Muscle layer of colon (tissue), 2 donors: Measurements from ENCODE around the gene MEAK7.

ENCODE experiments used
- H3K27ac ChIP-seq: one replicate; pipeline ENCODE4 v1.7.0; 2013; ENCODE audit warnings: low read depth, mild to moderate bottlenecking, low read length, moderate library complexity
- H3K27me3 ChIP-seq, 2 donors: one replicate each; pipeline ENCODE4 v1.7.0; 2013; ENCODE audit warnings: low read length in 2 of 2, mild to moderate bottlenecking in 2 of 2; ENCODE audit not compliant: insufficient read depth in 2 of 2, control insufficient read depth in 1 of 2
- H3K36me3 ChIP-seq: one replicate; pipeline ENCODE4 v1.7.0; 2013; ENCODE audit warnings: mild to moderate bottlenecking, low read length; ENCODE audit not compliant: insufficient read depth
- H3K4me1 ChIP-seq: one replicate; pipeline ENCODE4 v1.7.0; 2013; ENCODE audit warnings: mild to moderate bottlenecking, low read length; ENCODE audit not compliant: insufficient read depth
- H3K4me3 ChIP-seq, 2 donors: one replicate each; pipeline ENCODE4 v1.7.0; 2013; ENCODE audit warnings: low read length in 2 of 2, low read depth in 1 of 2, mild to moderate bottlenecking in 1 of 2, moderate library complexity in 1 of 2
- H3K9ac ChIP-seq: one replicate; pipeline ENCODE4 v1.7.0; 2013; ENCODE audit warnings: low read length
- H3K9me3 ChIP-seq: one replicate; pipeline ENCODE4 v1.7.0; 2013; ENCODE audit warnings: mild to moderate bottlenecking, low read length
- donor health status: abdominal sarcoma.
- donor health status: Adenocarcinoma of cecum.

Gene MEAK7

DNA sequence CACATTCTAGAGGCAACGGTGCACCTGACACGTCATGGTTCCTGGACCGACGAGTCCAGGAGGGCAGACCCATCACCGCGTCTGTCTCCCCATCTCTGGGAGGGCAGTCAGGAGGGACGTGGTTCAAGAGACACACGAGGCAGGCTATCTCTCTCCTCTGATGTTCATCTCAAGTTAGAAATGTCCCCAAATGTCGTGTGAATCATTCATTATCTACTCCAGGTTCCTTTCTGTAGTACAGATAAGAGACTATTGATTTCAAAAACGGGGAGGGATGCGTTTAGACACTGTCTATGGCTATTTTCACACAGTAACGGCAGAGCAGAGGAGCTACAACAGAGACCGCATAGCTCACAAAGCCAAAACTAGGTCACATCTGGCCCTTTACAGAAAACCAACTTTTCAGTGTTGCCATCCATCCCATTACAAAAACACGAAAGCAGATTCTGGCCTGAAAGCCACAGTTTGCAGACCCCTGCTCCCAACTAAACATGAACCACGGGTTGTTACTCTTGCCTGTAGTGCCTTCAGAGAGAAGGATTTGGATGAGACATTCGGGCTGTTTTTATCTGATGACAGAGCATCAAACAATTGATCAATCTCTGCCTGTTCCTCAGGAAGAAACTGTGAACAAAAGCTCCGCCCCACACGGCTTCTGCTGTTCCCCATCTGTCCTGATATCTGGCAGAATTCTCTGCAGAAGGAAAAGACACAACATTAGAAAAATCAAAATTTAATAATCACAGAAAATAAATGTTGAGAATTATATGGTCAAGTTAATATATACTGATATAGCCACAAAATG lies 6.8 kb downstream of the MEAK7 start:
- Histone ChIP-seq H3K9me3 (no peaks in the 10 kb centered on the region), H3K4me1 (no peaks in the 10 kb centered on the region), H3K9ac (no peak overlapping the region), H3K27ac (no peak overlapping the region), H3K4me3 (no peak overlapping the region), H3K36me3 (peaks cover 49% of the 10 kb centered on the region), H3K27me3 (no peaks in the 10 kb centered on the region)

DNA sequence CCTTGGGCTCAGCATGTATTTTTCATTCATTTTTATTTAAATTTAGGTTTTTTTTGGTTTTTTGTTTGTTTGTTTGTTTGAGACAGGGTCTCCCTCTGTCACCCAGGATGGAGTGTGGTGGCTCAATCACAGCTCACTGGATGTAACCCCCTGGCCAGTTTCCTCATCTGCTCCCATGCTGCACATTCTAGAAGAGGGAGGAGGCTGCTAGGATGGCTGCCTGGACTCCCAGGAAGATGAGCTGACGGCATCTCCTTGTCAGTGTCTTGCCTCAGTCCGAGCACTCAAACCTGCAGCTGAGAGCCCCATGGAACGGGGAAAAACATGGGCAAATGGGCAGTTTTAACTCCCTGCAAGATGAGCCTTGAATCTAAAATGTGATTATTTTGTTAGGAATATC lies 7.5 kb downstream of the MEAK7 start:
- Histone ChIP-seq H3K4me3 (no peak overlapping the region), H3K27ac (no peak overlapping the region), H3K9ac (no peak overlapping the region), H3K27me3 (no peaks in the 10 kb centered on the region), H3K4me1 (no peaks in the 10 kb centered on the region), H3K36me3 (peaks cover 49% of the 10 kb centered on the region), H3K9me3 (no peaks in the 10 kb centered on the region)

DNA sequence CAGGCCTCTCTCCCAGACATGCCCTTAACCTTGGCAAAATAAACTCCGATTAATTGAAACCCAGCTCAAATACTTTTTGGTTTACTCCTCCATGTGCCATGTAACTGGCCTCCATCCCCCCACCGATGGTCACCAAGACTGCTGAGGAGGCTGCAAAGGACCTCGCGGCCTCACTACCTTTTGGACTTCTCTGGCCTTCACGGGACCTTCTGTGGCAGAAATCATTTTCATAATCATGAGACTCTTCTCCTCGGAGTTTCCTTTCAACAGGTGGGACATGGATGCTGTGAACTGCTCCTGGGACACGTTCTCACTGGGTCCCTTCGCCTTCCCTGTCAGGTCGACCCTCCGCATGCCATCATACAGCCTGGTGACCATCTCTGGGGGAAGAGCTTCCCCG lies 9.0 kb downstream of the MEAK7 start:
- Histone ChIP-seq H3K4me3 (no peak overlapping the region), H3K4me1 (no peaks in the 10 kb centered on the region), H3K27ac (no peak overlapping the region), H3K27me3 (no peaks in the 10 kb centered on the region), H3K36me3 (peaks cover 47% of the 10 kb centered on the region), H3K9ac (no peak overlapping the region), H3K9me3 (no peaks in the 10 kb centered on the region)

DNA sequence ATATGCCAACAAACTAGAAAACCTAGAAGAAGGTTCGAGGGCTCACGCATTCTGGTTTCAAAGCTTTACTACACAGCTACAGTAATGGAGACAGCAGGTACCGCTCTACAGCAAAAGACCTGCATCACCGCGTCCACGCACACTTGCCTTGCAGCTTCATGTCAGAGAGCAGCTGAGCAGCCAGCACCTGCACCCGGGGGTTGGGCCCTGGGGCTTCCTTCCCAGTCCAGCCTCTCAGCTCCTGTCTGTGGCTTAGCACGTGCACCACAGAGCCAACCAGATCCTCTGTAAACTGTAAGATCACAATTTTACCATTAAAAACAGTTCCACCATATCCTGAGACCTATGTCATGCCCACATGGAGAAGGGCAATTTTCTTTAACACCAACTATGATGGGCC lies 15.3 kb downstream of the MEAK7 start:
- H3K4me3 ChIP-seq: no peak overlapping the region
- peaks cover 27% of the 10 kb centered on the region for H3K36me3 ChIP-seq
- H3K9ac ChIP-seq: no peak overlapping the region
- H3K27me3 ChIP-seq: no peaks in the 10 kb centered on the region
- H3K27ac ChIP-seq: no peak overlapping the region
- no peaks in the 10 kb centered on the region for H3K9me3 ChIP-seq
- no peaks in the 10 kb centered on the region for H3K4me1 ChIP-seq

DNA sequence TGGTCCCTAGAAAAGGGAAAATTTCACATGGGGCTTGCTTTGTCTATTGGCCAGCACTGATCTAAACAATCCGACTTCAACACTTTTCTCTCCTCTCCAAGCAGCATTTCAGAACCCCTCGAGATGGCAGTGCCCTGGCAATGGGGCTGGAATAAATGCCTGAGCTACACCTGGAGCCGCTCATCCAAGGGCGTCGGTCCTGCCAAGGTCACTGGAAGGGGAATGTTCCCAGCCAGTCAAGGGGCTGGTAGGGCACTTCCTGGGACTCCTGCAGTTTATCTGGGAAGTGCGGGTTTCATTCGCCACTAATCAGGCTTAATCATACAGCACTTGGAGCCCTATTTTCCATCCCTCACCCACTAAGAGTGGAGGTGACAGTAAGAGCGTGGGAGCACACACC lies 17.1 kb downstream of the MEAK7 start:
- peaks cover 18% of the 10 kb centered on the region for H3K36me3 ChIP-seq
- H3K9me3 ChIP-seq: no peaks in the 10 kb centered on the region
- H3K4me1 ChIP-seq: no peaks in the 10 kb centered on the region
- no peak overlapping the region for H3K9ac ChIP-seq
- H3K27ac ChIP-seq: no peak overlapping the region
- no peak overlapping the region for H3K4me3 ChIP-seq
- H3K27me3 ChIP-seq: no peaks in the 10 kb centered on the region

DNA sequence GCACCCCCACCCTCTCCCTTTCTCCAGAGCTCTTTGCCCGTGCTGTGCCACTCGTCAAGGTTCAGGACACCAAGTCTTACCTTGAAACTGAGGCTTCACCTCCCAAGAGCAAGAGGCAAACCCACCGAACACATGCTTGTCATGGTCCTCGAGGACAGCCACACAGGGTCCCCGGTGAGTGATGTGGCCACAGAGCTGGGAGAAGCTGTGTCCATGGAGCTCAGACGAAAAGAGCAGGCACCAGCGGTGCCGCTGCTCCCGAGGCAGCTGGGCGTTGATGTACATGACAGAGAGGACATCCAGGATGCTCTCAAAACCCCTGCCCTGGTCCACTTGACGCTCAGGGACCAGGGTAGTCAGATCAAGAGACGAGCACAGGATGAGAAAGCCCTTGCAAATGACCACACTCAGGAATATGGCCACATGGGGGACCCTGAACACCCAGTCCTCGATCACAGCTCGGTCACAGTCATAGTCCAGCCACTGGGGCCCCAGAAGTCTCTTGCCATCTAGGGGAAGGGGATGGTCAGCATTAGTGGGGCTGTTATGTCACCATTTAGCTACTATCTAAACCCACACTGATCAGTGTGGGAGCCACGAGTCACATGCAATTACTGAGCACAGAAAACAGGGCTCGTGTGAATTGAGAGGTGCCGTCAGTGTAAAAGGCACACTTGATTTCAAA lies 17.8 kb downstream of the MEAK7 start:
- H3K4me3 ChIP-seq: no peak overlapping the region
- no peaks in the 10 kb centered on the region for H3K4me1 ChIP-seq
- no peak overlapping the region for H3K27ac ChIP-seq
- H3K27me3 ChIP-seq: no peaks in the 10 kb centered on the region
- H3K9ac ChIP-seq: no peak overlapping the region
- peaks cover 18% of the 10 kb centered on the region for H3K36me3 ChIP-seq
- no peaks in the 10 kb centered on the region for H3K9me3 ChIP-seq

DNA sequence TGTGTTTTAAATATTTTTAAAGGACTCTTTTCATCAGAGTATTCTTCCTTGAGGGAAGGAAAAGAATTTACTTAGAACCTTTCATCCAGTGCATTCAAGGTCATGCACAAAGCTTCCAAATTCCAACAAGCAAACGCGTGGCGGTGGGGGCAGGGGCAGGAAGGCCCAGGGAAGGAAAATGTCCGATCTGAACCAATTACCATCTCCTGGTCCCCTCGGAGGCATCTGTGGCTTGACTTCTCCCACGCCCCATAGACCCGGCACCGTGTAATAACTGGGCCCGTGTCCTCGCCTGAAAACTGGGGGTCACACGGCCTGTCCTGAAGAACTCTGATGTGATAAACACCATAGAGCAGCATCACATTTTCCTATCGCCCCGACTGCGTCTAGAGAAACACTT lies 18.3 kb downstream of the MEAK7 start:
- Histone ChIP-seq H3K9ac (no peak overlapping the region), H3K27me3 (no peaks in the 10 kb centered on the region), H3K4me3 (no peak overlapping the region), H3K36me3 (peaks cover 18% of the 10 kb centered on the region), H3K9me3 (no peaks in the 10 kb centered on the region), H3K27ac (no peak overlapping the region), H3K4me1 (no peaks in the 10 kb centered on the region)

DNA sequence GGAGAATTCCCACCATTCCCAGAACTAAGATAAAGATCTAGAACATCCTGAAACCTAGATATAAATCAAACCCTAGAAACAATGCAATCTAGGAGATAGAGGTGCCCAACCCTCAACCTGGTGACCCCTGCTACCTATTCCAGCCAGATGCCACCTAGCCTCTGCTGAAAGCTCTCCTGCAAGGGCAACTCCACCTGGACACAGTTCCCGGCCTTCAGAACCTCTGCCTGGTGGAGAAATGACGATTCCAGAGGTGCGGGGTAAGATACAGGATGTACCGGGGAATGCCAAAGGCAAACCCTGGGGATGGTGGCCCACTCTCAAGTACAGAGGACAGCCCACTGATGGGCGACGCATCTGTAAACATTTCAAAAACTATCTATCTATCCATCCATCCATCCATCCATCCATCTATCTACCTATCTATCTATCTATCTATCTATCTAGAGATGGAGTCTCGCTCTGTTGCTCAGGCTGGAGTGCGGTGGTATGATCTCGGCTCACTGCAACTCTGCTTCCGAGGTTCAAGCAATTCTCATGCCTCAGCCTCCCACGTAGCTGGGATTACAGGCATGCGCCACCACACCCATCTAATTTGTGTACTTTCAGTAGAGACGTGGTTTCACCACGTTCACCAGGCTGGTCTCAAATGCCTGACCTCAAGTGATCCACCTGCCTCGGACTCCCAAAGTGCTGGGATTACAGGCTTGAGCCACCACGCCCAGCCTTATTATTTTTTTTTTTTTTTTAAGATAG lies 19.0 kb downstream of the MEAK7 start:
- H3K27me3 ChIP-seq: no peaks in the 10 kb centered on the region
- H3K27ac ChIP-seq: no peak overlapping the region
- H3K36me3 ChIP-seq: peaks cover 19% of the 10 kb centered on the region
- H3K4me3 ChIP-seq: no peak overlapping the region
- H3K9ac ChIP-seq: no peak overlapping the region
- no peaks in the 10 kb centered on the region for H3K9me3 ChIP-seq
- no peaks in the 10 kb centered on the region for H3K4me1 ChIP-seq

DNA sequence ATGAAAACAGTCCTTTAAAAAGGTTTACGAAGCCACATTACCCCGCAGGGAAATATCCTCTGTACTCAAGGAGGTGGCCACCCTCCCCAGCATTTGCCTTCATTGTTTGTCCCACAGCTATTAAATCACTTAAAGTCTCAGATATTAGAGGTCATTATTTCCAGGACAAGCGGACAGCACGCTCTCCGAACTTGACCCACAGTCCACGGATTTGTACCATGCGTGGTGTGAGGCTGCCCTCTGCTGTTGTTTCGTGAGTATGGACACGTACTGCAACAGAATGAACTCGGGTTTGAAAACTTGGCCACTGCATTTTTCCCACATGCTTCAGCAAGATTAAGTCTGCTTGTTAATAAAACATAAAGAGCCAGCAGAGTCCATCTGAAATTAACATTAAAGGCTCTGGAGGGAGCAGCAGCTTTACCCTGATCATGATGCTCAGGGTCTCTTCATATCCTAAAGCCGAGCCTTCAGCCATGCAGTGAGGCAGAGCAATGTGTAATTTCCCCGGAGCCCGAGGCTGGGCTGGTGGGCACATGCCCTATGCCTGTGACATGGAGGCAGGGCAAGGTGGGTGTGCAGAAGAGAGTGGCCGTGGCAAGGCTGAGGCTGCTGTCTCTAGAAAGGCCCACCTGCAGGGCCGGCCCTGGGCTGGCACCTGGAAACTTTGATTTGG lies 19.7 kb downstream of the MEAK7 start:
- no peaks in the 10 kb centered on the region for H3K9me3 ChIP-seq
- no peak overlapping the region for H3K9ac ChIP-seq
- H3K36me3 ChIP-seq: peaks cover 26% of the 10 kb centered on the region
- H3K27ac ChIP-seq: no peak overlapping the region
- H3K4me1 ChIP-seq: no peaks in the 10 kb centered on the region
- no peak overlapping the region for H3K4me3 ChIP-seq
- no peaks in the 10 kb centered on the region for H3K27me3 ChIP-seq

DNA sequence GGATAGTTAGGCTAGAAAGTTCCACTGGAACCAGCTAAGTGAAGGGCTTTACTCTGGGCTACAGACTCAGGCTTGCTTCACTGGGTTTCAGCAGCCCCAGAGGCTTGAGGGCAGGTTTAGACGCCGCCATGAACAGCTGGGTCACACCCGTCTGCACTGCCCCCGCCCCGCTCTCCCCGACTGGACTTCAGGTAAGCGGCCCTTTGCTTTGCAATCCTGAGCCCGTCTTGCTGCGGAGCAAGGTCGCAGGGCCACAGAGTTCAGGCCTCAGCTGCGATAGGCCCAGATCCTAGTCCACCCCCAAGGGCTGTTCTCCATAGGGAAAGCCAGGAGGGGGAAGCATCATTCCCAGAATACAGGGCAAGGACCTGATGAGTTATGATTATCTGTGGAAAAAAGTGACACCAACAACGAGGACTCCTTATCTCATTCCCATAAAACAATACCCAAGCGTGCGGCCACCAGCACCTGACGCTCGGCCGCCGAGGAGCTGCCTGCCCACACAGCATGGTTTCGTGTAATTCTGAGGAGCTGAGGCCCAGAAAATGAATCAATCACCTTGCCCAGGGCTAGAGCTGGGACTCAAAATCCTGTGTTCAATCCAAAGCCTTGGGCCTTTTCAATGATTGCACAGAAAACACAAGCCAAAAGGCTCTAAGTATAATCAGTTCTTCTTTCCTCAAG lies 20.4 kb downstream of the MEAK7 start:
- Histone ChIP-seq H3K27me3 (no peaks in the 10 kb centered on the region), H3K9ac (no peak overlapping the region), H3K9me3 (no peaks in the 10 kb centered on the region), H3K4me1 (no peaks in the 10 kb centered on the region), H3K27ac (no peak overlapping the region), H3K4me3 (no peak overlapping the region), H3K36me3 (peaks cover 24% of the 10 kb centered on the region)
